T-helper 9 cell (primary cell): ENCODE measurements around the gene GREB1.

ENCODE experiments used
- DNase-seq: peaks from one replicate; pipeline ENCODE4 v3.0.0-alpha.2; 2020

GREB1 gene

DNA sequence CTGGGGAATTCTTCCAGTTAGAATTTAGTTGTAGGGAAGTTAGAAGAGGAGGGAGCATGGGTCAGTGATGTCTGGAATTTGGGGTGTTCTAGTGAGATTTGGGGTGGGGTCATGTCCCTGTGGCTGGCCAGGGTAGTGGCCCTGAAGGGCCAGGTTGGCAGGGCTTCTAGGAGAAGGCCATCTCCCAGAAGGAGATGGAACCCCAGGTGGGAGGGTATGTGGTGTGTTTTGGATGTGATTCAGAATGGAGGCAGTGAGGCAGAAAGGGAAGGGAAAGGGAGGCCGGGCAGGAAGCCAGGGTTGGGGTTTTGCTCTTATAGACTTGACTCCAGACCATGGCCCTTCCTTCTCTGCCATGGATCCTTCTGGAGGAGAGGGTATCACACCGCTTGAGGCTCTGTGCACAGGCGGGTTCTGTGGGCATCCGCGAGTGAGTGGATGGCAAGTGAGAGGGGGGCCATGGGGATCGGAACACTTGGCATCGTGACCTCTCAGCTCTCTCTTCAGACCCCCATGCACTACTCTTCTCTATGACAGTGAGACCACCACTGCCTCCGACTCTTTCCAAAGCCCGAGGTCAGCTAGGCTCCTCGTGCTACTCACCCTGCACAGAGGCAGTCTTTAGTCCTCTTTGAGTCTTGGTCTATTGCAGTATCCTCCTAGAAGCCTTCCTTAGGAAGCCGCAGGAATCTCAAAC lies 7.3 kb downstream of the GREB1 start:
- DNase-seq, result no peak

DNA sequence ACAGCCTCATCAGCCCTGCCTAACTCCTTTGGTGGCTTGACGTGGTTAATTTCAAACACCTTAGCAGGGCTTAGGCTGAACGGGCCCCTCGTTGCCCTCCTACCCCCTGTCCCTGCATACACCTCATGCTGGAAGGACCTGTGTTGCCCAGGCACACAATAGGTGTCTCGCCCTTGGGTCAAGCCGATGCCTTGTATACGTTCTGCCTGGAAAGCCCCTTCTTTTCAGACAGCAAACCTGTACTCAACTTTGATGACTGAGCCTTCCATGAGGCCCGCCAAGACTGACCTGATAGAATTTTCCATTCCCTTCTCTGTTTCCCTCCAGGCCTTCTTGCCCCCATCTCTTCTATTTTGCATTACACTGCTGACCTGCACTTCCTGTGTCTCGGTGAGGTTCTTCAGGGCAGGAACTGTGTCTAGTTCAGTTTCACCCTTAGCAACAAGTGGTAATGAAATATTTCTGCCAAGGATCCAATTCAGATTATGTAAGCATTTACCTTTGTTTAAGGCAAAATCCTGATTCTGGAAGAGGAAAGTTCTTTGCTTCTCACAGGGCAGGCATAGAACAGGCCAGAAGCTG lies 7.9 kb downstream of the GREB1 start:
- no peak for DNase-seq

DNA sequence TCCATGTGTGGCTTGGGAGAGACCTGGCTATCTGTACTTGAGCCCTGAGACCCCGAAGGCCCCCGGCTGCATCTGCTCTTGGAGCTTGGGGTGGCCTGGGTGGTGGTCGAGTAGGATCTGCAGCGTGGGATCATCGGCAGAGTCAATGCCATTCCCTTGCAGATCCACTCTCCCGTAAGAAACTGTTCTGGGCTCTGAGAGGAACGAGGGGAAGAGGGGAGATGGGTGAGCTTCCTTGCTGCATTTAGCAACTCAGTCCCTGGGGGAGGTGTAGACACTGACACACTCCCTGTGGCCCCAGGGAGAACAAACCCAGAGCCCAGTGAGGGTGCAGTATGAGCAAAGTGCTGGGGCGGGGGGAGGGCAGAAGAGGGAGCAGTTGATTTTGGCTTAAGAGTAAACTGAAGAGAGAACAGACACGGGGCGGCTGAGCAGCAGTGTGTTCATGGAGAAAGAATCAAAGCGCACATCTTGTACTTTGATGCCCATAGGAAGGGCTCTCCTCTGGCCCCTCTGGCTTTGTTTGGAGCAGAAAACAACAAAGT lies 8.5 kb downstream of the GREB1 start:
- no peak for DNase-seq

DNA sequence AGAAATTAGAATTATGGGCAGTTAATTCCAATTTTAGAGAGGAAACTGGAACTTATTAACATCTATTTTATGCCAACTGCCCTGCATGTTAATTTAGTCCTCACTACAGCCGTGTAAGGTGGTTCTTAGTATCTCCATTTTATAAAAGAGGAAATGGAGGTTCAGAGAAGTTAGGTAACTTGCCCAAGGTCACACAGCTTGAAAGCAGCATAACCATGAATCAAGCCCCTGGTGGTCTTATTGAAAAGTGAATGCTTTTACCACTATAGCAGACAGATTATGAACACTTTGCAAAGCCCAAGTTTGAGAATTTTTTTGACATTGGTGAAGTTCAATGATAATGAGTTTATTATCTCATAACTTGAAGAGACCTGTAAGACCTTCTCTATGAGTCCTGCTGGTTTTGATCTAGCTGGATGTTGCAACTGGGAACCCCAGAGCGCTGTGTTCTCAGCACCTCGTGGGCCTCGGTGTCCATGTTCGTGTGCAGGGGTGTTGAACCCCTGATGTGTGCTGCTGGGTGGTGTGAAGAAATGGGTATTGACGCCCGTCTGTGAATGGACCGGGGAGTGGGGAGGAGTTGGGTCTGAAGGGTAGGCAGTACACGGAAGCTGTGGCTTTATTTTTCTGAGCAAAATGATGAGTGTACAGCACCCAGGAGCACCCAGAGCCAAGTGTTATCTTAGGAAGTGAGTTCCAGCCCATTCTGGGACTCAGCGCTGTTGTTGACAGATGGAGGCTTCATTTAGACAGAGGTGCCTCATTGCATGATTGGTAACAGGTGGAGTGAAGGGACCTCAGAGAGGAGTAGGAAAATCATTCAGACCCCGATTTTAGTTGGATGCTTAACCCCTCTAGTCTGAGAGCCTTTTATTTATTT lies 9.7 kb downstream of the GREB1 start:
- DNase-seq, result no peak

DNA sequence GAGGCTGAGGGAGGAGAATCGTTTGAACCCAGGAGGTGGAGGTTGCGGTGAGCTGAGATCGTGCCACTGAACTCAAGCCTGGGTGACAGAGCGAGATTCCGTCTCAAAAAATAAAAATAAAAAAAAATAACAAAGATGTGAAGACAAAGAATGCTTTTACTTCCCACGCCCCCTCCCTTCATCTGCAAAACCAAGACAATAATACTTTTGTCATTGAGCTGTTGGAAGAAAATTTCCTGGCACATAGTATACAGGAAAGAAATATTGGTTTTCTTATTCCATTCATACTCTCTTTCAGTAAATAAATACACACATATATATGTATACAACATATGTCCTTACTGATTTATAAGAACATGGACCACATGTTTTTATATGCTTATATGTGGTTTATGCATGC lies 12.2 kb downstream of the GREB1 start:
- no peak for DNase-seq

DNA sequence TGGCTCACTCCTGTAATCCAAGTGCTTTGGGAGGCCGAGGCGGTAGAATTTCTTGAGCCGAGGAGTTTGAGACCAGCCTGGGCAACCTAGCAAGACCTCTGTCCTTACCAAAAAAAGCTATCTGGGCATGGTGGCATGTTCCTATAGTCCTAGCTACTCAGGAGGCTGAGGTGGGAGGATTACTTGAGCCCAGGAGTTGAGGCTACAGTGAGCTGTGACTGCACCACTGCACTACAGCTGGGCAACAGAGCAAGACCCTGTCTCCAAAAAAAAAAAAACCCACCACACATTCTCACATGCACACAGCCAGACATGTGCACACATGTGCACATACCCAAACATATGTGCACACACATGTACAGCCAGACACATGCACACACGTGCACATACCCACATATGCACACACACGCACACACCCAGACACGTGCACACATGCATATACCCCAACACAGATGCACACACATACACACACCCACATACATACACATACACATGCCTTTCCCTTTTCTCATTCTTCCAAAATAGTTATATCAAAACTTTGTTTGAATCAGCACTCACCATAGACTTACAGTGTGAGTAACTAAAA lies 14.2 kb downstream of the GREB1 start:
- DNase-seq, result no peak

DNA sequence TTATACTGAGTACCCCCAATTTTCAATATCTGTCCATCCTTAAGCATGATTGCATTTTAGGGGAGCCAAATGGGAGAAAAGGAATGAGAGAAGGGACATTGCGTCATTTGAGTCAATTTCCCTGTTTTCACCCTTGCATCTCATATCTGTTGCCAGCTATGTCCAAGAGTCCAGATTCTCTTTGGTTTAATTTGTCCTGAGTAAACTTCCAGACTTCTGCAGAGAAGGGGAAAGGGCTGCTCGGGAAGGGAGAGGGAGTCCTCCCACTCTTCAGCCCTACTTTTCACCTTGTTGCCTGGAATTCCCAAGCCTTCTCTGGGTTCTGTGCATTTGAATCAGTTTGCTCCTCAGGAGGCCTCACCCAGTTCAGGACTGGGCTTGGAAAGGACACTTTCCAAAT lies 16.5 kb downstream of the GREB1 start:
- no peak for DNase-seq

DNA sequence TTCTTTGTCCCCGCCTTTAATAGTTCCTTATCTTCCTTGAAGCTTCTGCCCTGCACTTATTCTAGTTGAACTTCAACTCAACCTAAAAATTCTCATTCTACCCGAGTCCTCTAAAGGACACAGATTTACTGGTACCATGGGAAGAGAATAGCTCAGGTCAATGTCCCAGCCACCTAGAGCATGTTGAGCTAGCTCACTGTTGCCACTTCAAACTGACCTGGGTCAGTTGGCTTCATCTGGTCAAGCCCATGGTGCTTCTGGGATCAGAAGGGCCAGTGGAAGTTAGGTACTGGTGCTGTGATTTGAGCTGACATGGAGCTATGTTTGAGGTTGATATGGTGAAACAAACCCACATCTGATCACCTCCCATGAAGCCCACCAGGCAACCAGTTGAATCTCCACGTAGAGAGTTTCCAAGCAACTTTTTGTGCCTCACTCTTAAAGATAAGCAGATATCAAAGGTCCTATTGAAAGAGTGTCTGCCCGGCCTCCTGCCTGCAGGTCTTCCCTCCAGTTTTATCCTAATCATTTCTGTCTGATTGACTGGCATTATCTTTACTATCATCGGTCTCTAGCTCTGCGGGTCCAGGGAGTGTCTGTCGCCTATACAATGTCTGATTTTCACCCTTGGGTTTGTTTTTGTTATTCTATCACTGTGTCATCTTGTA lies 17.2 kb downstream of the GREB1 start:
- no peak for DNase-seq

DNA sequence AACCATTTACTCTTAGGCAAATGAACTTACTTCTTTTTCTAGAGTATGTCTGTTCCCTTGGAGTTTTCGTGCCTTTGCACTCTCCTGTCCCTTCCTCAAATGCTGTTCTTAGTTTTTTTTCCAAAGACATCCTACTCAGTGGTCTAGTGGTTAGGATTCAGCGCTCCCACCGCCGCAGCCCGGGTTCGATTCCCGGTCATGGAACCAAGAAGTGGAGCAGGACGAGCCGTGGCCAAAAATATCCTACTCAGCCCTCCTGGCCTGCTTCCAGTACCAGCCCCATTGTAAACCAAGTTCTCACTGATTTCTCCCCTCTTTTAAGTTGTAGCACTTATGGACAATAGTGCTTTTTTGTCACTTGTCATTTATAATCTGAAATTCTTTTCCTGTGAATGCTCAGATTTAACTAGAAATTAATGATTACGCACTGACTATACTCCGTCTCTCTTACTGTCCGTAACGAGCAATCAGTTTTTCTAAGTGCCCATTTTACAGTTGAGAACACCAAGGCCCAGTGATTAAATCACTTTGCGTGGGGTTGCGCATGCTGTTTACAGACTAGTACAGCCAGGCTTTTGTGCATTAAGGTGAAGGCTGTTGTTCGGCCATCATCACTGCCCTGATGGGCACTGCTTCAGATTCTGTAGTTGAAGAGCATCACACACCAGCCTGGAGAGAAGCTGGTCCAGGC lies 17.9 kb downstream of the GREB1 start:
- no peak for DNase-seq

DNA sequence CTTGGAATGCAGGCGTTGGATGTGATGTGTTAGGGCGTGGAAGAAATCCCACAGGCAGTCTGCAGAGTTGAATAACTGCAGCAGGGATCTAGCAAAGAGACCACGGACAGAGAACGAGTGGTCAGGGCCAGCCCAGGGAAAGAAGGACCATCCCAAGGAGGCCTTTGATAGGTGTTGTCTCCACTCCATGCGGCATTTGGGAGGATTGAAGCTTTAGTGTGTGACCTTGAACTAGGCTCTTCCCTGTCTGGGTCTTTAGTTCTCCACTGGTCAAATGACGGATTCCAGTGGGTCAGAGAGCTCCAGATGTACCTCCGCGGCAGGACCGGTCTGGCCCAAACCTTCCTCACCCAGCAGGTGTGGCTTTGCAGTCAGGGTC lies 18.4 kb downstream of the GREB1 start:
- no peak for DNase-seq

DNA sequence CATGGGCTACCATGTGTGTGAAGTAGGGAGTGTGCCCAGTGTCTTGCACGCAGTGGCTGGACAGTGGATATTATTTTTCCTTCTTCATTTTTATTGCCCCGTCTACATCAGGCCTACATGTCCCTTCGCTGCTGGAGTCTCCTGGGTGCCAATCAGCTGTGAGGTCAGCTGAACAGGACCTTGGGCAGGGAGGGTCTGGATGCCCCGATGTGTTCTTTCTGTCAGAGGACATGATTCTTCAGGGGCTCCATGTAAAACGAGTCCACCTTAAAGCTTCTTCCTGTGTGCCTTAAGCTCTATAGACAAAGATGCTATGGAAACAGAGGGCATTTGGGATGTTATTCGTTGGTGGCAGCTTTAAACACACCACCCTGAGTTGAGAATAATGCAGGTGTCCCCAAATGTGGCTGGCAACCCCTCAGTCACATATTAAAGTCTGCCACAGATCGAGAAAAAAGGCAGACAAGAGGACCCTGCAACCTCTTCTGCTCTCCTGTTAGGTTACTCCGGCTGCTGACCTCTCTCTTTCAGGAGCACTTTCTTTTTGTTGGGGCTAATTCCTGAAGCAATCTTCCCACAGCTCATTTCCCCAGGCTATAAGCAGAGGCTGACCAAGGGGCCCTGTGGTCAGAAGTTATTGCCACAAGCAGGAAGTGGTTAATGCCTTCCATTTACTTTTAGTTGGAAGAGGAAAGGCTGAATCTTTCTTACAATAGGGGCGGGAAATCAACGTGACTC lies 20.0 kb downstream of the GREB1 start:
- no peak for DNase-seq

DNA sequence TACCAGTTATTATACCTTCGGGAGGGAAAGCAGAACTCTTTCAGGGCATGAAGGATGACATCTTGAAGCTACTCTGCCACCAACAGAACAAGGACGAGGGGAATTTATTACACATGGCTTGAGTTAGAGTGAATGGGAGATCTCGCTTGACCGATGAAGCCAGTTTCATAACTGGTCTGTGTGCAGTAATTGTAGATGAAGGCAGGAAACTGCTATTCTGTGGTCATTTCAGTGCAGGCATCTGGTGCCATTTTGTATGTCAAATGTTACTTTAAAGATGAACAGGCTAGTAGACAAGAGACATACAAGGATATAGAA lies 20.5 kb downstream of the GREB1 start:
- no peak for DNase-seq

DNA sequence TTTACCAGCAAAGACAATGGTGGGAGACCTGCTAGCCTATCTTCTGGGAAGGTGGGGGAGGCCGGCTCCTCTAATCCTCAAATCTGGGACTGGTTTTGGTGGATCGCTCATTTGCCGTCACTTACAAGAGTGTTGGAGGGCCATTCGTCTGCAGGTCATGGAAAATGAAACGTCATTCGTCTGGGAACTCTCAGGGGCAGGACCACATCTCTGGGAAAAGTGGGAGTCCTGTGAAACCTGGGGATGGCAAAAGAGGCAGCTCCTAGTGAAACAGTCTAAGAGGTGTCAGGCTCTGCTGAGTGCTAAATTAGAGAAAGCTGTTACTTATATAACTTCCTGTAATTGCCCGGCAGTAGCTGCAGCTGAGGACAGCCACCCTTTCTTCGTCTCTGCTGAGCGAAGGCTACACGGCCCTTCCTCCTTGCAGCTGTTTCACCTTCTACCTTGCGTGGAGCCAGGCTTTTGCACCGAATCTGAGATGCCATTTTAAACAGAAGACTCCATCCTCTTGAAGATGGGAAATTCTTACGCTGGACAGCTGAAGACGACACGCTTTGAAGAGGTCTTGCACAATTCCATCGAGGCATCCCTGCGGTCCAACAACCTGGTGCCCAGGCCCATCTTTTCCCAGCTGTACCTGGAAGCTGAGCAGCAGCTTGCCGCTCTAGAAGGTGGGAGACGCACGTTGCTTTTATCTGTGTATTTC lies 22.4 kb downstream of the GREB1 start:
- DNase-seq, result no peak

DNA sequence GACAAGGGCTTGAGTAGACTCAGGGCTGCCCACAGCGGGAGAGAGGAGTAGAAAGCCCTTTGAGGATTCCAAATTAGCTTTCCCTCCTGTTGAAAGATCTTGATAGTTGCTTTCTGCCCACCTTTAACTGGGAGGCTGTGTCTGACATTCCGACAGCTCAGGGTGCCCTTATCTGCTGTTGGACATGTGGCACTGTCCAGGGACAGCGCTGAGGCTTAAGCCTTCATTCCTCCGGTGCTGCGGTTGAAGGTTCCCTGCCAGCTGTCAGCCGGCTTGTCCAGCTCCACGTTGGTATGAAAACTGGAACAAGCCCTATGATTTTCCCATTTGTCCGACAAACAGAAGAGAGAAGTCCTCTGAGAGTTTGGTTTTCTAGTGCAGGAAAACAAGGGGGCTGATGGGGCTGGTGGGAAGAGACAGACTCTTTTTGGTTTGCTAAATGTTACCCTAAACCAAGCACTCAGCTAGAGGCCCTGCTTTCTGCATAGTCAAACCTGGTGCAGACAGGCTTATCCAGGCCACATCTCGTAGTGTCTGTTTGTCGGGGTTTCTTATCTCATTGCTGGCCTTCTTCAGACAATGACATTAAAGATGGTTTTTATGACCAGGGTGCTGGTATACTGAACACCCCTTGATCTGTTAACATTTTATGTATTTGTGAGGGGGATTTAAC lies 24.5 kb downstream of the GREB1 start:
- no peak for DNase-seq

DNA sequence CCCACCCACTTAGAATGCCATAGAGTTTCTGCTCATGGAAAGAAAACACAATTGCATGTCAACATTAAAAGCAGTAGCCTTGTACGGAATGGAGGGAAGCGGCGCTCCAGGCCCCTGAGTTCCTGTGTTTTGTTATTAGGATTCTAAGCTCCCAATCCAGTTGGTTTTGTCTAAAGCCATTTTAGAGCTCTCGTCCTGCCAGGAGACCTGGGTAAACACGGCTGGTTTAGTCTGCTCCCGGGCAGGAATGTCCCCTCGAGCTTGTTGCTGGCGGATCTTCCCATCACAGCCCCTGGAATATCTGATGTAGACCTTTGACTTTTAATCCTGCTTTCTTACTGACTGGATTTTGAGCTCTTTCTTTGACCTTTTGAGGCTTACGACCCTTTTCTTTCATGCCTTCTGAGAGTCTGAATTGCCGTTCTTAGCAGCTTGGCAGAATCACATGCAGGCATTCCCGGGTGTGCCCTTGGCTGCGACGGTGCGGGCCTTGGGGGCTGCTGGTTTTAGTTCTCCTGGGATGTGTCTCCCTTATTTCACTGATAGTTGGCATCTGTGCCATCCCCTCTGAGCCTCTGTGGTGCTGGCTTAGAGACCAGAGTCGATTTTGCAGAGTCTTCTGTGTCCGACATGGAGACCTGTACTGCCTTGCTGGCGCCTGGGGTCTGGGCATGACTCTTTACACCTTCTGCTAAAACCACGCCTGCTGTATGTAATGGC lies 25.4 kb downstream of the GREB1 start:
- DNase-seq, result no peak

DNA sequence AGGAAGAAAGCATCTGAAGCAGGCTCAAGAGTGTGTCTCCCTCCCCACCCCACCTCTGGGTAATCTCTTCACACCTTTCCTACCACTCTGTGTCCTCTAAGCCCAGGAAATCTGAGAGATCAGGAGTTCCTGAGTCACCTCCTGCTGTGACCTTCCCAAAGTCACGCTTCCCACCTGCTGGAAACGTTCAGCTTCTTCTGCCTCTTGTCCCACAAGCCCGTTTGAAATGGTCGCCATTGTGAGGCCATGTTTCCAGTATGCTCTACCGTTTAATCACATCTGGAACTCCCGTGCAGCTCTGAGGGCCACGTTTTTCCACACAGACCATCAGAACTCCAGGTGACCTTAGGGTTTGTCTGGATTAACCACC lies 25.9 kb downstream of the GREB1 start:
- no peak for DNase-seq

DNA sequence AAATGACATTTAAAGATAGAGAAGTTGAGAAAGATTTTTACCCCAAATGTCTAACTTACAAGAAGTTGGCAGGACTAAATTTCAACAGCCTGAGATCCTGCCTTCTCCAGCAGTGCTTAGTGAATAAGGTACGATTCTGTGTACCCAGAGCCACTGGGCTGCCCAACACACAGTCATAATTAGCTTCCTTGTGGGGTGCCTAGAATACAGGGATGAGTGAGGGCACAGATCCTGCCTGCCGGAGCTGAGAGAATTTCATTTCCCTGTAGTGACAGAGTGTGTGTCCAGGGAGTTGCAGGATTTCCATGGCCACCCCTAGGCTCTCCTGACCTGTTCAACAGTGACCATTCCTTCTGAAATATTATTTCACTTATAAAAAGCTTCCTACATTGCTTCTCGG lies 27.0 kb downstream of the GREB1 start:
- no peak for DNase-seq

DNA sequence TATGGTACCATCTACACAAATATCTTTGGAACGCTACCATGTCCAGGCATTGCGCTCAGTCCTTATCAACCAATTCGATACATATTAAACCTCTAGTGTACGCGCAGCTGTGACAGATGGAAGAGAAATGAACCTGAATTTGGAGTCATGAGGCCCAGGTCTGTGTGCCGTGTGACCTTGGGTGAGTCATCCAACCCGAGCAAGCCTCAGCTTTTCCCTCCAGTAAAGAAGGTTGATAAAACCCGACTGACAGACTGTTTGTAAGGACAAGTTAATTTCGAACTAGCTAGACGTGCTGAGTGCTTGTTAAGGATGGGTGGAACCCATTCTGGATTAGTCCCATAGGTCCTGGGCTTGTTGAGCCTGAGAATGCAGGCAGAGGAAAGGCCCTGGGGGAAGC lies 28.2 kb downstream of the GREB1 start:
- DNase-seq, result no peak

DNA sequence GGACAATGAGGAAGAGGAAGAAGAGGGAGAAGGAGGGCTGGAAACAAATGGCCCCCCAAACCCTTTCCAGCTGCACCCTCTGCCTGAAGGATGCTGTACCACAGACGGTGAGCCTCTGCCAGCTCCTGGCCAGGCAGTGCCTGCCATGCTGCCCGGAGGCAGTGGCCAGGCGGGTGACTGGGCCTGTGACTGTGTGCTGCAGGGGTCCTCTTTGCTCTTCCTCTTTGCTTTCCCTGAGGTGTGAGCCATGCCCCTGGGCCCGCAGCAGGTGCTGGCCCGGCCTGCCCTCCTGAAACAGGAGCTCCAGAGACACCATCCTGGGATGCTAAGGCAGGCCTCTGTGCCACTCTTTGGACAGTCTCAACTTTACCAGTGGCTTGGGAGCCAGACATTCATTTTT lies 28.6 kb downstream of the GREB1 start:
- no peak for DNase-seq
